ENCODE measurements around the gene LMAN2L.

LMAN2L gene

DNA sequence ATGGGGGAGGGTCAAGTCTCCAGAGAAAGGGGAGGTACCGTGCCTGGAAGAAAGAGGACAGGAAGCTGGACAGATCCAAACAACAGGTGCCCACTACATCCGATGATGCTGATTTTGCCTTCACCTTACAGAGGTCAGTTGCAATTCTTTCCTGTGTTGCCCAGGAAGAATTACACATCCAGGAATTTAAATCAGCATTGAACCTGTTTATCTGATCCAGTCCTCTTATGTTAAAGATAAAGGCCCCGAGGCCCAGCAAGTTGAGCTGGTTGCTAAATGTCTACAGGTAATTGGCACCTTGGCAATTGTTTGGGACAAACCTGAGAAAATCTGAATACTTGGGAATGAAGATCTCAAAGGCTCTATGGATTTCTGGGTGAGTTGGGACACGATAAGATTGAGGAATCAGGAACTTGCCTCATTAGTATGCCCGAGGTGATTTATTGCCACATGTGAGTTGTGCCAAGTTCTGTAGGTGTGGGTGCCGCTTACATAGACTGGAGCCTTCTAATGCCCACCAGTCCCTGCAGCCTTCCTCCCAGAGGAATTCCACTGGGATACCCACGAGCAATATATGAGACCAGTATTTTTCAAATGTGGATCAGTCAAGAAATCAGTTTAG lies 13.9 kb upstream of the LMAN2L start:
- no peak for DNase-seq (ENCODE audit: low spot score)
- H3K4me3 ChIP-seq: no peak overlapping the region
- TF ChIP-seq, protein P1, sequence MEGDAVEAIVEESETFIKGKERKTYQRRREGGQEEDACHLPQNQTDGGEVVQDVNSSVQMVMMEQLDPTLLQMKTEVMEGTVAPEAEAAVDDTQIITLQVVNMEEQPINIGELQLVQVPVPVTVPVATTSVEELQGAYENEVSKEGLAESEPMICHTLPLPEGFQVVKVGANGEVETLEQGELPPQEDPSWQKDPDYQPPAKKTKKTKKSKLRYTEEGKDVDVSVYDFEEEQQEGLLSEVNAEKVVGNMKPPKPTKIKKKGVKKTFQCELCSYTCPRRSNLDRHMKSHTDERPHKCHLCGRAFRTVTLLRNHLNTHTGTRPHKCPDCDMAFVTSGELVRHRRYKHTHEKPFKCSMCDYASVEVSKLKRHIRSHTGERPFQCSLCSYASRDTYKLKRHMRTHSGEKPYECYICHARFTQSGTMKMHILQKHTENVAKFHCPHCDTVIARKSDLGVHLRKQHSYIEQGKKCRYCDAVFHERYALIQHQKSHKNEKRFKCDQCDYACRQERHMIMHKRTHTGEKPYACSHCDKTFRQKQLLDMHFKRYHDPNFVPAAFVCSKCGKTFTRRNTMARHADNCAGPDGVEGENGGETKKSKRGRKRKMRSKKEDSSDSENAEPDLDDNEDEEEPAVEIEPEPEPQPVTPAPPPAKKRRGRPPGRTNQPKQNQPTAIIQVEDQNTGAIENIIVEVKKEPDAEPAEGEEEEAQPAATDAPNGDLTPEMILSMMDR (IDR thresholded peaks at IDR 0.05): no peak
- H3K27ac ChIP-seq: no peak overlapping the region

DNA sequence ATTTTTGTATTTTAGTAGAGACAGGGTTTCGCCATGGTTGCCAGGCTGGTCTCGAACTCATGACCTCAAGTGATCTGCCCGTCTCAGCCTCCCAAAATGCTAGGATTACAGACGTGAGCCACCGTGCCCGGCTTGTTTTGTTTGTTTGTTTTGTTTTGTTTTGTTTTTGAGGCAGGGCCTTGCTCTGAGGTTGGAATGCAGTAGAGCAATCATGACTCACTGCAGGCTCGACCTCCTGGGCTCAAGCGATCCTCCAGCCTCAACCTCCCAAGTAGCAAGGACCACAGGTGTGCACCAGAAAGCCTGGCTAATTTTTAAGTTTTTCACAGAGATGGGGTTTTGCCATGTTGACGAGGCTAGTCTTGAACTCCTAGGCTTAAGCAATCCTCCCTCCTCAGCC lies 11.9 kb upstream of the LMAN2L start:
- Histone ChIP-seq H3K4me3 (no peak overlapping the region), H3K27ac (no peak overlapping the region)
- TF ChIP-seq, protein P1 (IDR thresholded peaks at IDR 0.05): no peak
- no peak for DNase-seq (ENCODE audit: low spot score)

DNA sequence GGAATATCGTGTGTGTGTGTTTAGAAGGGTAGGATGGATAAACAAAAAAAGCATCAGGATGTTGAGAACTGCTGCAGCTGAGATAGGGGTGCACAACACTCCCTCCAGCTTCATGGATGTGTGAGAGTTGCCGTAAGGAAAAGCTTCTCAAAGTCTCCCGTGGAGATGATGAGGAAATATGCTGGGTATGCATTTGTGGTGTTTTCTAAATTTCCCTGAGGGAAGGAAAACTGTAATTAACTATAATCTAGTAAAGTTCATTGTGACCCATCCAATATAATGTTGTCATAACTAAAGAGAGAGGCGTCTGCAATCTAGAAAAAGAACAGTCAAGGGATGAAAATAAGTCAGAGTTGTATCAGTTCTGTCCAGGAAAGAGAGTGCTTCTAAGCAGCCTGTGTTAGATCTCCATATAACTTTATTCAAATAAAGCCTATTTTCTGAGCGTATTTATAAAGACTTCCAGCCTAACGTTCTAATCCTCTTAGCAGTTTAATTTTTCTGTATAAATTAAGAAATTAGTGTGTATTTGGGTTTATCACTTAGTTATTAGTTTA lies 7.3 kb upstream of the LMAN2L start:
- no peak overlapping the region for H3K27ac ChIP-seq
- TF ChIP-seq, protein P1 (IDR thresholded peaks at IDR 0.05): no peak
- no peak for DNase-seq (ENCODE audit: low spot score)
- H3K4me3 ChIP-seq: no peak overlapping the region

GRCh38 chr2:96739076-96739632 lies 710 bp downstream of the LMAN2L start:
- TF ChIP-seq, protein P1 (IDR thresholded peaks at IDR 0.05): no peak
- DNase-seq (ENCODE audit: low spot score): no peak

DNA sequence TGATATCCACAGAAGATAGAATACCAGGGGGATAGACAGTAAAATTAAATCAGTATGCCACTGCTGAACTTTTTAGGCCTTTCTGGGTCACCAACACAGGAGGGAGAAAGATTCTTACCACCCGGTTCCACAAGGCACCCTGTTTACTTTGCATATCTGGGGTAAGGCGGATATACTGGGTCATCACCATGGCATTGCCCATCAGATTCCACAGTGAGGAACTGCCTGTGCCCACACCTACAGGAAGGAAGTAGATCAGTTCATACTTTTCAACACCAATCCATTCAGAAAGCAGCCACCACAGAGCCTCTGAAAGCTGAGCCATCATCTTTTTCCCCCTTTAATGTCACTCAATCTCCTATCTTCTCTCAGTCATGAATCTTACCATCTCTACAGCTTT lies 2.0 kb downstream of the LMAN2L start:
- TF ChIP-seq, protein P1 (IDR thresholded peaks at IDR 0.05): no peak
- Histone ChIP-seq H3K27ac (no peak overlapping the region), H3K4me3 (no peak overlapping the region)
- DNase-seq (ENCODE audit: low spot score): no peak

More at GRCh38 chr2:96739076-96739632, 710 bp downstream of the LMAN2L start:
- peak overlapping the region; percentile 49 to 81 for H3K27ac ChIP-seq
- H3K4me3 ChIP-seq: peak overlapping the region; percentile 90

GRCh38 chr2:96737251-96737650 lies 2.6 kb downstream of the LMAN2L start:
- H3K27ac ChIP-seq: no peak overlapping the region
- H3K4me3 ChIP-seq: no peak overlapping the region
- TF ChIP-seq, protein P1 (IDR thresholded peaks at IDR 0.05): no peak
- no peak for DNase-seq (ENCODE audit: low spot score)

All from coronary artery (tissue), 2 donors.